Stimulated activated naive CD4-positive, alpha-beta T cell treated with Interleukin-2 at 50 U/mL for 16 hours (primary cell): ENCODE results near the gene OR52N4.
"Not testable (repeated sequence)": the region's sequence is repeated elsewhere in the genome, so short reads cannot be mapped to it uniquely, and the experiment has no call there.

Experiments
- DNase-seq: peaks from one replicate; lab custom pipeline; 2025; lab: John Stamatoyannopoulos, UW

The OR52N4 gene

DNA sequence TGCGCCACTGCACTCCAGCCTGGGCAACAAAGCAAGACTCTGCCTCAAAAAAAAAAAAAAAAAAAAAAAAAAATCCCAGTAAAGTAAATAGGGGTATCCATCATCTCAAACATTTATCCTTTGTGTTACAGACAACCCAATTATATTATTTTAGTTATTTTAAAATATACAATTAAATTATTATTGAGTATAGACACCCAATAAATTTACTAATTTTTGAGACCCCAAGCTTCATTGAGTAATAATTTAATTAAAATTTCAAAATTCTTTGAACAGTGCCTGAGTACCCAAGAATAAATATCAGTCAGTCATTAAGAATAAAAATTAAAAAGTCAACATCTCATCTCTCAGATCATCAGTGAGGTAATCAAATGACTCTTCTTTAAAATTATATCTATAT is at the start of gene OR52N4:
Gene OR52N4, plus strand, starts transcription at position 301 of the 400 bp plus-strand sequence. CDS start 498 bp downstream, outside the sequence.
- DNase-seq, result no peak

- DNase-seq, result no peak
Observed at GRCh38 chr11:5705688-5706087, 48.4 kb upstream of the OR52N4 start.

GRCh38 chr11:5712507-5712906 is 41.5 kb upstream of the OR52N4 start:
- no peak for DNase-seq

GRCh38 chr11:5713695-5714094 is 40.3 kb upstream of the OR52N4 start:
- DNase-seq, result no peak

DNA sequence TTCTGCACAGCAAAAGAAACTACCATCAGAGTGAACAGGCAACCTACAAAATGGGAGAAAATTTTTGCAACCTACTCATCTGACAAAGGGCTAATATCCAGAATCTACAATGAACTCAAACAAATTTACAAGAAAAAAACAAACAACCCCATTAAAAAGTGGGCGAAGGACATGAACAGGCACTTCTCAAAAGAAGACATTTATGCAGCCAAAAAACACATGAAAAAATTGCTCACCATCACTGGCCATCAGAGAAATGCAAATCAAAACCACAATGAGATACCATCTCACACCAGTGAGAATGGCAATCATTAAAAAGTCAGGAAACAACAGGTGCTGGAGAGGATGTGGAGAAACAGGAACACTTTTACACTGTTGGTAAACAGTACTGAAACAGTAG is 37.5 kb upstream of the OR52N4 start:
- DNase-seq, result not testable (repeated sequence)

DNA sequence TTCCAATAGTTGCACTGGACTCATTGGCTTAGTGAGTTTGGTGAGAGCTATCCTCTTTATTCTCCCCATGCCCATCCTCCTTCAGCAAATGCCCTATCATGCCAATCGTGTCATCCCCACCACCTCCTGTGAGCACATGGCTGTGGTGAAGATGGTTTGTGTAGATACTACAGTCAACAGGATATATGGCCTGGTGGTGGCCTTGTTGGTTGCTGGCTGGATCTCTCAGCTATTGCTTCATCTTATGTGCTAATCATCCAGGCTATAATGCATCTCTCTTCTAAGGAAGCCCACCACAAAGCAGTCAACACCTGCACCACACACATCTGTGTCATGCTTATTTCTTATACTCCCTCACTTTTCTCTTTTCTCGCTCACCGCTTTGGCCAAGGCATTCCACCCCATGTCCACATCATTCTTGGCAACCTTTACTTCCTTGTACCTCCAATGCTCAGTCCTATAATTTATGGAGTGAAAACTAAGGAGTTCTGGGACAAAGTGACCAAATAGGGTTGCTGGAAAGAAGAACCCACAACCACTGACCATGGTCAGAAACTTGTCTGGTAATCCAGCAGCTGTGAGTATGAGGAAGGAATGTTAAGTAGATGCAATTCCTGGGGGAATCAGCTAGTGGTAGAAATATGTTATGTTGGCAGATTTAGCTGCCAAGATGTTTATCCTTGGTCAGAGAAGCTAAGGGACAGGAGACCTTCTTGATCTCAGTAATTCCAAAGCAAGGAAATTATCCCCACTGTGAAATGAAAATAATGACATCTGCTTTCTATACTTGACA is 34.1 kb upstream of the OR52N4 start:
- DNase-seq, result no peak

DNA sequence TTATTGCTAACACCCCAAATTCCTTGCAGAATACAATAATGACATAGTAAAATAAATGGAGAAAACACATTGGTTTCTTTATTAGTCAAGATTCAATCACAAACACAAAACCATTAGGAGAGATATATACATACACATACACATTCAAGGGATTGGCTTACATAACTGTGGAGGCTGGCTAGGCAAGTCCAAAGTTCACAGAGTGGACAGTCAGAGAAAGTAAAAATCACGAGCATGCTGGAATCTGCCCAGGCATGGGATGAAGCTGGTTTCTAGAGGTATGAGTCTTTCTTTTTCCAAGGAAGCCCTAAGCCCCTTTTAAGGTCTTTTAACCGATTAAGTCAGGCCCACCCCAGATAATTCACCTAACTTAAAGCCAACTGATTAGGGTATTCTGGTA is 31.4 kb upstream of the OR52N4 start:
- DNase-seq, result no peak

DNA sequence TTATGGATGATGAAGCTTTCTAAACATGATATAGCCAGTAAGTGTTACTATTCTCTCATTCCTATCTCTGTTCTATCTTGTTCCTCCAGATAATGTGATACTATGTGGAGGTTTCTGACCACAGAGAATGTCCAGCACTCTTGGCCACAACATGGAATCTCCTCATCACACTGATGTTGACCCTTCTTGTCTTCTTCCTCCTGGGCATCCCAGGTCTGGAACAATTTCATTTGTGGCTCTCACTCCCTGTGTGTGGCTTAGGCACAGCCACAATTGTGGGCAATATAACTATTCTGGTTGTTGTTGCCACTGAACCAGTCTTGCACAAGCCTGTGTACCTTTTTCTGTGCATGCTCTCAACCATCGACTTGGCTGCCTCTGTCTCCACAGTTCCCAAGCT is 27.7 kb upstream of the OR52N4 start:
- no peak for DNase-seq

DNA sequence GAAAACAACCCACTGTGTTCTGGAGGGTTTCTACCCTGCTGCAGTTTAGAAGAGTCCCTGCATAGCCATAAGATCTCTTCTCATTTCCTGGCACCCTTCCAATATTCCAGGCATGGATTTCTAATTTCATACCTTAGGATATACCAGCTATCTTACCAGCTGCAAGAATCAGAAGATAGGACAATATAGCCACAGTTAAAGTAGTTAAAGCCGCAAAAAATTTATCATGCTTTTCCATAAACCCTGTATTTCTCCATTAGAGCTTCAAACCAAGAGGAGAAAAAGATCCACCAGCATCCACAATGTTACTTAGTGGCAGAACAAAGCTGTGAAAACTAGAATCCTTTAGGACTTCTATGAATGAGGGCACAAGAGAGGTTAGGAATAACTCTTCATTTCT is 26.4 kb upstream of the OR52N4 start:
- DNase-seq, result no peak

DNA sequence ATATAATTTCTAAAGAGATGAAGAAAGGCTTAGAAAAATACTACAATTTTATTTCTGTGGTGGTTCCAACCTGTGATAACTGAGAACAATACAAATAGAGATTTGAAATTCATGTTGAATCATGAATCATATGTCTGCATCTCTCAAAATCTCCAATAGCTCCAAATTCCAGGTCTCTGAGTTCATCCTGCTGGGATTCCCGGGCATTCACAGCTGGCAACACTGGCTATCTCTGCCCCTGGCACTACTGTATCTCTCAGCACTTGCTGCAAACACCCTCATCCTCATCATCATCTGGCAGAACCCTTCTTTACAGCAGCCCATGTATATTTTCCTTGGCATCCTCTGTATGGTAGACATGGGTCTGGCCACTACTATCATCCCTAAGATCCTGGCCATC is 17.6 kb upstream of the OR52N4 start, which contains the start of gene OR56B1:
Gene OR56B1, plus strand, starts transcription at position 53 of the 400 bp plus-strand sequence. Its CDS starts 69 bp downstream, at position 122.
- DNase-seq, result no peak

- DNase-seq, result no peak
Observed at GRCh38 chr11:5737091-5737490, 17.0 kb upstream of the OR52N4 start.

- DNase-seq, result no peak
Observed at GRCh38 chr11:5737670-5738392, 16.2 kb upstream of the OR52N4 start.

DNA sequence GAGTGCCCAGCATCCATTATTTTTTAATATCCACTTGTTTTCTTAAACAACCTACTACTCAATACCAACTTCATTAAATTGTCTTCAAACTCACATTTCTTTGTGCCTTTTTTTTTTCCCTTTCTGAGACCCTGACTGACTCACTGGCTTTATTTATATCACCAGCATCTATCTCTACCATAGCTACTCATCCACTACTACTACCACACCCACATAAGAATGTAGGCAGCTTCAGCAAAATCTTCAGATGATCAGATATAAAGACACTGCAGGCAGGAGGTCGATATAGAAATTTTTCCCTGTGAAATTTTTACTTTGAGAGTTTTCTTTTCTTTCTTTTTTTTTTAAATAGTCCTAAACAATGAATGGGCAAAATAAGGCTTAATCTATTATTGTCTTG is 15.6 kb upstream of the OR52N4 start:
- DNase-seq, result no peak

GRCh38 chr11:5746614-5747013 is 7.4 kb upstream of the OR52N4 start:
- no peak for DNase-seq

- DNase-seq, result no peak
Observed at GRCh38 chr11:5749836-5750235, 4.2 kb upstream of the OR52N4 start.

DNA sequence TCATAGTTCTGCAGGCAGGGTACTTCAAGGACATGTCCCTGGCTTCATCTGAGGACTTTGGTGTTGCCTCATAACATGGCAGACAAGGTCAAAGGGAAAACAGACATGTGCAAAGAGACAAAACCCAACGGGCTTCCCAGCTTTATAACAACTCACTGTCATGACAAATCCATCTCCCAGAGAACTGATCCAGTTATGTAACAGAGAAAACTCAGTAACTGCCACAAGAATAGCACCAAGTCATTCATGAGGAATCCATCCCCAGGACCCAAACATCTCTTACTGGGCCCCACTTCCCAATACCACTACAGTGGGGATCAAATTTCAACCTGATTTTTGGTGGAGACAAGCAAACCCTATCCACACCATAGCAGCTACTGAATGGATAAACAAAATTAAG is 13.0 kb downstream of the OR52N4 start:
- no peak for DNase-seq

DNA sequence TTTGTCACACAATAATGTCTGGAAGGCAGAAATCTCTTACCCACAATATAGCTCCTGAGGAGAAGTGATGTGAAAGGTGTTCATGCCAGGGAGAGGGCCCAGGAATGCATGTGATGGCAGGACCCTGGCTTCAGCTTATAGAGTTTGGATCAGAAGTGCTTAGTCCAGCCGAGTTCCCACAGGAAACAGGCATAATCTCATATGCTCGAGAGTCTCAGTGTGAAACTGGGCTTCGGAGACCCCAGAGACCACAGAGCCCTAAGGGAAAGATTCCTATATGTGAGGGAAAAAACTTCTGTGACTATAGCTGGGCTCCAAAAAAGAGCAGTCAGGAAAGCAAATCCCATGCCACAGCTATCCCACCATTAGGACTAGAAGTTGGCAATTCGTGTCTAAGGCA is 29.2 kb downstream of the OR52N4 start, which contains the start of gene OR52N5:
Gene OR52N5, minus strand, starts transcription at position 101 of the 400 bp plus-strand sequence. CDS start 4,721 bp downstream, outside the sequence.
- DNase-seq, result no peak

DNA sequence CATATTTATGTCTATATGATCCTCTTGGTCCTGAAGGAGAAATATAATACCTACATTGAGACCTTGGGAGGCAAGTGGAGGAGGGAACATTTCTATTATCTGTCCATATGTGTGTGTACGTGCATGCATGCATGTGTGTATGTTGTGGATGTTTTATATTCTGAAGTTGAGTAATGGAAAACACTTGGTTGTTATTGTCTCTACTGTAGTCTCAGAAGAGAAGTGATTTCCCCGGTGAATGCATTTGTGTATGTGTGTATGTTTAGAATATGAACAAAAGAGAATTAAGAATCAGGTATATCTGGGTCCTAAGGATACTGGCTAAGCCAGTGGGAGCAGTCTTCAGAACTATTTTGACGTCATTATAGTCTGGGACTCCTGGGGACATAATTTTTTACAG is 37.1 kb downstream of the OR52N4 start, which contains the start of gene OR52N1:
Gene OR52N1, minus strand, starts transcription at position 101 of the 400 bp plus-strand sequence. CDS start 2,449 bp downstream, outside the sequence.
- no peak for DNase-seq

DNA sequence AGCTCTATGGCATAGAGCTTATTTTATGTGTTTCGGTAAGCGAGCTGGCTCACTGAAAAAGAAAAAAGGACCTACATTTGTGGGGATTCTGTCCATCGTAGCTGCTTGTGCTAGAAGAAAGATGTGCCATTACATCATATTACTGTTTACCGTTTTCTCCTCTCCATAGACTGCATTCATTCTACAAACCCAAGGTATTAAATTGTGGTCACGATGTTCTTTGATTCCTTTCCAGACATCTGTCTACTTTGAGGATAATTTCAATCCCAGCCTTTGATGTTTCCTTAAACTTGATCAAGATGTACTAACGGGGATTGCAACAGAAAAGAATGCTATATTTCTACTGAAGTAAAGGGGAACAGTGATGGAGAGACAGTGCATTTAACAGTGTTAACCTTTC is 42.5 kb downstream of the OR52N4 start:
- DNase-seq, result no peak

DNA sequence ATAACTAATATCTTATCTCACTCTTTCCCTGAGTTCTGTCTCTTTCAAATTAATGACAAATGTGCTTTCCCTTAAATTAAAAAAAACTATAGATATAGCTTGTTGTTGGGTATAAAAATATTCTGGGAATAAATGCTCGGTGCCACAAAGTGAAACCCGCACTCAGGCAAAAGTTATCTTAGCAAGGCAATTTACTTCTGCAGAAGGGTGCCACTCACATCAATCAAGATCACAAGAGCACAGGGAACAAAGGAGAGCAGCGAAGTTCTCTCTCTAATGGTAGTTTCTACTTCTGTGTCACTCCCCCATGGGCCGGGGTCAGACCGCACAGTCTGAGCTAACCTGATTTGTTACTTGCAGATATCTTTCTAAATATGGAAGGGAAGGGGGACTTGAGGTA is 49.9 kb downstream of the OR52N4 start:
- no peak for DNase-seq
